Ramos (cell line): ENCODE results near the gene NACC2.

Source experiments
- in situ Hi-C: fragments of 300-500 bp; cut with MboI; formaldehyde crosslinking; loops from one replicate; pipeline ENCODE4 v1.14.3; 2022; ENCODE audit warnings: low sequenced_read_pairs; ENCODE audit not compliant: unreplicated experiment

Gene NACC2

GRCh38 chr9:136016572-136017288 lies 78.4 kb downstream of the NACC2 start:
- in situ Hi-C loops, result no loop called here

GRCh38 chr9:136015656-136016571 lies 79.2 kb downstream of the NACC2 start:
- in situ Hi-C loops, result no loop called here

DNA sequence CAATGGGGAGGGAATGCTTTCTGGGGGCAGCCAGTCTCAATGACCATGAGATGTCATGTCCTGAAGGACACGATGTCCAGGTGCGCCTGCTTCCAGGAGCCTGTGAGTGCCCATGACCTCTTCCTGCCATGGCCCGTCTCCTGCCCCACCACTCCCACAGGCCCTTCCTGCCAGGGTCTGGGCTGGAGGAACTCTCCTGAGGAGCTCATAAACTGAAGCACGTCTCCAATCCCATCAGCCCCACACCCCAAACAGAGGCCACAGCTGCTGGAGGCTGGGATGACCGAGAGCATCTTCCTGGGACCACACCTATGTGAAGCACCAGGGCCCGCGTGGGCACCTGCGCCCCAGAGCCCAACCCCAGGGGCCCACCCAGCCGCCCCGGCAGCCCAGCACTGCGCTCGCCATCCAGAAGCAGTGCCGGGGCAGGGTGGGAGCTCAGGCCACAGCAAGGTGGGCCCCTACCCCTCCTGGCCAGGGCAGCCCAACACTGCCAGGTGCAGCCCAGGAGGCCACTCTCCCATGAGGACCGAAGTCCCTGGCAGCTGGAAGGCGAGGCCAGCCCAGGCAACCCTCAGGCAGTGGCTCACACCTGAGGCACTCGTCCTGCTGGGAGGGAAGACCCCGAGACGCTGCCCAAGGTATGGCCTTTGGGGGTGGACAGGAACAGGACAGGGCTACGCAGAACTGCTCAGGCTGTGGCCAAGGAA lies 80.0 kb downstream of the NACC2 start:
- in situ Hi-C loops, result no loop called here

DNA sequence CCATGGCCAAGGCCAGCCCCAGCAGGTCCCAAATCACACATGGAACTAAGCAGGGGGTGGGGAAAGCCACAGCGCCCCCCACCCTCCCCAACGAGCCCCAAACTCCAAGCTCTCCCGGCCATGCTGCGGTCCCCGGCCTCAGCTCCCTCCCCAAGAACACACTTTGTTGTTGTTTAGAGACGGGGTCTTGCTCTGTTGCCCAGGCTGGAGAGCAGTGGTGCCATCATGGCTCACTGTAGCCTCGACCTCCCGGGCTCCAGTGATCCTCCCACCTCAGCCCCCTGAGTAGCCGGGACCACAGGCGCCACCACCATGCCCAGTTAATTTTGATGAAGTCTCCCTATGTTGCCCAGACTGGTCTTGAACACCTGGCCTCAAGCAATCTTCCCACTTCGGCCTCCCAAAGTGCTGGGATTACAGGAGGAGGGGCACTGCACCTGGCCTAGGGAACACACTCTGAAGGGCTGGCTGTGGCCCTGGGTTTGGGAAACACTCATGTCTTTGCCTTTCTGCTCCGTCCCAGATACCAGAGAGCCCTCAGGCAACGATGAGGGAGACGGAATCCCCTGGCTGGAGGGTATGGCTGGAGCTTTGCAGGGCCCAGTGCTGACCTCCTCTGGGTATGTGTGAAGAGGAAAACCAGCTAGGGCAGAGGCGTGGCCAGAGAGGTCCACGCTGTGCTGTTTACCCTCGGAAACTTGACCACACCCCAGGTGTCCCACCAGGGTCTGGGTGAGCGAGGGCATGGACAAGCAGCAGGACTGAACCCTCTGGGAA lies 80.8 kb downstream of the NACC2 start:
- in situ Hi-C loops, result no loop called here

DNA sequence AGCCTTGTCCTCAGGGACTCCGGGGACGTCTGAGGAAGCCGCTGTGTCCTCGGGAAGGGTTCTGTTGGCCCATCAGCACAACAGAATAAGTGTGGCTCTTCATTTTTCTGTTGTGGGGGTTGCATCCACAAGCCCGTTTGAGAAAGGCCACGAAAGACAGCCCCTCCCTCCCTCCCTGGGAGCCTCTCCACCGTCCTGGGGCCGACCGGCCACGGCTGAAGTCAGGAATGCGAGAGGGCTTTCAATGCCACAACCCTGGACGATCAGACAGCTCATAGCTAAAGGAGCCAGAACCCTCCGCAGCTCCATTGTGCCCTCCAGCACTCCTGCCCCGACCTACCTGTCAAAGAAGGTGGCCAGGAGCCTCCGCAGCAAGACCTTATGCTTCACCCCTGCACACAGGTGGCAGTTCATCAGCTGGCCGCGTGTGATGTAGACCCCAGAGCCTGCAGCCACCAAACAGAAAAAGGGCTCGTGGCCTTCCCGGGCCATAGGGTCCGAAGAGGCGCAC lies 81.5 kb downstream of the NACC2 start:
- in situ Hi-C loops, result no loop called here

DNA sequence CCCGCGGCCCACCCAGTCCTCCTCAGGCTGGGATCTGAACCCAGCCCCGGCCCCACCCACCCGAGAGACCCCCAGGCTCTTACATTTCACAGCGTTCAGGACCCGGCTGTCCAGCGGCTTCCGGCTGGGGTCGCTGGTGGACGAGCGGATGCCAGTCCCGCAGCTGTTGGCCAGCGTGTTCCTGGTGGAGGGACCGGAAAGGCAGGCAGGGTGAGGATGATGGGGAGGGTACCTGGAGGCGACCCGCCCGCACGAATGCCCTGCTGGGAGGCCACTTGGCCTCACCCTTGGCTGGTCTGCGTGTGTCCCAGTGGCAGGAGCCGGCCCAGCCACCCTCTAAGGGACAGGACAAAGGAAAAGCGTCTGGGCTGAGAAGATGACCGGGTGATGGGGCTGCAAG lies 82.0 kb downstream of the NACC2 start:
- in situ Hi-C loops, result no loop called here

- in situ Hi-C loops, result no loop called here
Observed at GRCh38 chr9:136012651-136013050, 82.4 kb downstream of the NACC2 start.

- in situ Hi-C loops, result no loop called here
Observed at GRCh38 chr9:136011703-136012496, 83.2 kb downstream of the NACC2 start.

GRCh38 chr9:136011376-136011702 lies 83.8 kb downstream of the NACC2 start:
- in situ Hi-C loops, result no loop called here

DNA sequence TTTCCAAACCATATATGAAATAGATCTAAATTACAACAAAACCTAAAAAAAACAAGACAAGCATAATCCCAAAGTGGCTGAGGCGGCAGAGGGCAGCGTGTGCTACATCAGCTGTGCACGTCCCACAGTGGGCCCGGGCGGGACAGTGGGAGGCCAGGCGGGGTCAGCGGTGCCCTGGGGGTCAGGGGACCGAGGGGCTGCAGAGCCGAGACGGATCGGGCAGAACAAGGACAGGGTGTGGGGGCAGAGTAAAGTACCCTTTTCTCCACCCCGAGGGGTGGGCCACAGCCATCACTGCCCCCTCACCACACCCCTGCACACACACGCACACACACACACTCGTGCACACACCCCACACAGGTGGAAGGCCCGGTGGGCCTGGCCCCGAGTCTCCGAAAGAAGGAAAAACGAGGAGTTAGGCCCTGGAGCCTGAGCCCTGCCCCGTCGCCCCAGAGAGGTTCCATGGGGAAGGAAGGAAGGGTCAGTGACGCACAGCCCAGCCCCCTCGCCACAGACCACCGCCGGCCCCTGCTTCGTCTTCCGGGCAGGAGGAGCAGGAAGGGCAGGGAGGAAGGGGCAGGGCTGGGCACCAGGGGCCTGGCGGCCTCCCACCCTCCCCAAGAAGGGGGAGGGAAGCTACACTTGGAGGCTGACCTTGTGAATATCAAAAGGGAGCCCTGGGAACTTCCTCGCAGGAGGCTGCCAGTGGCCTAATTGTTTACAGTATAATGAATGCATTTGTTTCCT lies 84.3 kb downstream of the NACC2 start:
- in situ Hi-C loops, result no loop called here

GRCh38 chr9:136010176-136010575 lies 84.9 kb downstream of the NACC2 start:
- in situ Hi-C loops, result no loop called here

GRCh38 chr9:136009516-136009915 lies 85.6 kb downstream of the NACC2 start:
- in situ Hi-C loops, result no loop called here

- in situ Hi-C loops, result no loop called here
Observed at GRCh38 chr9:136008693-136008997, 86.4 kb downstream of the NACC2 start.

GRCh38 chr9:136007934-136008692 lies 87.0 kb downstream of the NACC2 start:
- in situ Hi-C loops, result no loop called here

- in situ Hi-C loops, result no loop called here
Observed at GRCh38 chr9:136007276-136007933, 87.7 kb downstream of the NACC2 start.

DNA sequence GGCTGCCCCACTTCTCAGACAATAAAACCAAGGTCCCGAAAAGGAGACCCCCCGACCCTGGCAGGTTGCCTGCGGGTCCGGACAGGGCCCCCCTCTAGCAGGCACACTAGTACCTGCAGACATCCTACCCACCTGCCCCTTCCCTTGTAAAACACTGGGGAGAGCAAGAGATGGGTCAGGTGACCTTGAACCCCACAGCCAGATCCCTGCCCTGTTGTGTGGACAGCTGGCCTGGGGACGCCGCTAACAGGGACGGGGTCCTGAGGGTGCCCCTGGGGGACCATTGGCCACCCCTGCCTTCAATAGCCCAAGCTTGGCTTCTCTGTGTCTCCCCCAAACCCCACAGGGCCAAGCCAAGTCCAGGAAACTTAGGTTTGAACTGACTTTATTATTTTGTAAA lies 88.9 kb downstream of the NACC2 start:
- in situ Hi-C loops, result no loop called here

- in situ Hi-C loops, result no loop called here
Observed at GRCh38 chr9:136004712-136005111, 90.4 kb downstream of the NACC2 start.

- in situ Hi-C loops, result no loop called here
Observed at GRCh38 chr9:136004219-136004618, 90.9 kb downstream of the NACC2 start.
